ENCODE data around the gene LMO7. TPM values are rescaled to one million over a fixed set of nuclear protein-coding genes. Genes with fewer than 3 reads are reported as not detected.

The LMO7 gene
- total RNA-seq, 1 donor from 2014 or later: 12.3 TPM

GRCh38 chr13:75889427-75889826 lies 253.3 kb downstream of the LMO7 start:
- Histone ChIP-seq H3K36me3 (ENCODE audit: control insufficient read depth, insufficient read depth, low read length) (no peaks in the 10 kb centered on the region), H3K4me3 (ENCODE audit: low read depth, low read length) (no peak overlapping the region), H3K27me3 (ENCODE audit: control insufficient read depth, insufficient read depth, low read length) (no peaks in the 10 kb centered on the region)
- DNase-seq (ENCODE audit: low read depth): no peak
- TF ChIP-seq CTCF (IDR thresholded peaks at IDR 0.05; ENCODE audit: insufficient read depth, low read length, poor library complexity, severe bottlenecking): no peak

GRCh38 chr13:75895168-75895567 lies 259.0 kb downstream of the LMO7 start:
- Histone ChIP-seq H3K4me3 (ENCODE audit: low read depth, low read length) (no peak overlapping the region), H3K36me3 (ENCODE audit: control insufficient read depth, insufficient read depth, low read length) (no peaks in the 10 kb centered on the region), H3K27me3 (ENCODE audit: control insufficient read depth, insufficient read depth, low read length) (no peaks in the 10 kb centered on the region)
- no peak for DNase-seq (ENCODE audit: low read depth)
- no peak for TF ChIP-seq CTCF (IDR thresholded peaks at IDR 0.05; ENCODE audit: insufficient read depth, low read length, poor library complexity, severe bottlenecking)

- no peaks in the 10 kb centered on the region for H3K36me3 ChIP-seq (ENCODE audit: control insufficient read depth, insufficient read depth, low read length)
- H3K27me3 ChIP-seq (ENCODE audit: control insufficient read depth, insufficient read depth, low read length): no peaks in the 10 kb centered on the region
- no peak for DNase-seq (ENCODE audit: low read depth)
- no peak for TF ChIP-seq CTCF (IDR thresholded peaks at IDR 0.05; ENCODE audit: insufficient read depth, low read length, poor library complexity, severe bottlenecking)
- H3K4me3 ChIP-seq (ENCODE audit: low read depth, low read length): no peak overlapping the region
Observed at GRCh38 chr13:75896271-75896670, 260.1 kb downstream of the LMO7 start.

DNA sequence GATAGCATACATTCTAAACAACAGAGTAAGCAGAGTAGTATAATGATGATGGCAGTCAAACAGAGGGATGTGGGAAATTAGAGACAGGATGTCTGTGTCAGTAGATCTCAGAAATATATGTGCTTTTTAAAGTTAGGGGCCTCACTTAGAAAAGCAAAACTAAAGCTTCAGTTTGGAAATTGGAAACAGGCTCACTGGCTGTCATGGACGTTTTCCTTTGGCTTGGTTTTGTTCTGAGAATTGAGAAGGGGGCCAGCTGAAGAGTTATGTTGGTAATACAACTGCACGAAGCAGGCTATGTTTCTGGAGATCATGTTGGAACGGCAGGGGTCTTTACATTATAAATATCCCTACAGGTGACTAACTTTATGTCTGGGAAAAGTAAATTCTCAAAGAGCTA lies 261.3 kb downstream of the LMO7 start:
- no peak for TF ChIP-seq CTCF (IDR thresholded peaks at IDR 0.05; ENCODE audit: insufficient read depth, low read length, poor library complexity, severe bottlenecking)
- H3K4me3 ChIP-seq (ENCODE audit: low read depth, low read length): no peak overlapping the region

DNA sequence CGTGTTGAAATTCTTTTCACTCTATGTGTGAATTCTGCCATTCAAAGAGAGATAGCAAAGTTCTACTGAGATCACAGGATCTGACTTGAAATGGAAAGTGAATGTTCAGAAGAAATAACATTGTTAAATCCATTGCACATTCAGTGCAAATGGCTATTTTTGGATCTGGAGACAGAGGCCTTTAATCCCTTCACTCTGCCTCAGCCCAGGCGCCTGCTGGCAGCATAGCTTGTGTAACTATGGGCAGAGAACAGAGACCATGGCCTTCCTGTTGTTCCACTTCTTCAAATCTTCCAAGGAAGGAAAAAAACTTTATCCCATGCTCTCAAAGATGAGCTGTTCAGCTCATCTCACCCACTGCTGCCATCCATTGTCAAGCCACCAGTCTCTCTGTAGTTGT lies 265.4 kb downstream of the LMO7 start:
- H3K4me3 ChIP-seq (ENCODE audit: low read depth, low read length): no peak overlapping the region
- no peaks in the 10 kb centered on the region for H3K27me3 ChIP-seq (ENCODE audit: control insufficient read depth, insufficient read depth, low read length)
- H3K36me3 ChIP-seq (ENCODE audit: control insufficient read depth, insufficient read depth, low read length): no peaks in the 10 kb centered on the region
- TF ChIP-seq CTCF (IDR thresholded peaks at IDR 0.05; ENCODE audit: insufficient read depth, low read length, poor library complexity, severe bottlenecking): no peak
- no peak for DNase-seq (ENCODE audit: low read depth)

More for the DNA sequence above, 261.3 kb downstream of the LMO7 start:
- H3K27me3 ChIP-seq (ENCODE audit: control insufficient read depth, insufficient read depth, low read length): no peaks in the 10 kb centered on the region
- no peak for DNase-seq (ENCODE audit: low read depth)
- no peaks in the 10 kb centered on the region for H3K36me3 ChIP-seq (ENCODE audit: control insufficient read depth, insufficient read depth, low read length)

Data from kidney epithelial cell (primary cell).